ENCODE measurements around the gene GLI2. TPM values are rescaled to one million over a fixed set of nuclear protein-coding genes. Genes with fewer than 3 reads are reported as not detected.
A peak's percentile ranks its signal among the peaks of the same experiment; 100 is the strongest.

The GLI2 gene
- total and polyA plus RNA-seq, 2 experiments from 2014 or later: 2.0 to 13.8 TPM

DNA sequence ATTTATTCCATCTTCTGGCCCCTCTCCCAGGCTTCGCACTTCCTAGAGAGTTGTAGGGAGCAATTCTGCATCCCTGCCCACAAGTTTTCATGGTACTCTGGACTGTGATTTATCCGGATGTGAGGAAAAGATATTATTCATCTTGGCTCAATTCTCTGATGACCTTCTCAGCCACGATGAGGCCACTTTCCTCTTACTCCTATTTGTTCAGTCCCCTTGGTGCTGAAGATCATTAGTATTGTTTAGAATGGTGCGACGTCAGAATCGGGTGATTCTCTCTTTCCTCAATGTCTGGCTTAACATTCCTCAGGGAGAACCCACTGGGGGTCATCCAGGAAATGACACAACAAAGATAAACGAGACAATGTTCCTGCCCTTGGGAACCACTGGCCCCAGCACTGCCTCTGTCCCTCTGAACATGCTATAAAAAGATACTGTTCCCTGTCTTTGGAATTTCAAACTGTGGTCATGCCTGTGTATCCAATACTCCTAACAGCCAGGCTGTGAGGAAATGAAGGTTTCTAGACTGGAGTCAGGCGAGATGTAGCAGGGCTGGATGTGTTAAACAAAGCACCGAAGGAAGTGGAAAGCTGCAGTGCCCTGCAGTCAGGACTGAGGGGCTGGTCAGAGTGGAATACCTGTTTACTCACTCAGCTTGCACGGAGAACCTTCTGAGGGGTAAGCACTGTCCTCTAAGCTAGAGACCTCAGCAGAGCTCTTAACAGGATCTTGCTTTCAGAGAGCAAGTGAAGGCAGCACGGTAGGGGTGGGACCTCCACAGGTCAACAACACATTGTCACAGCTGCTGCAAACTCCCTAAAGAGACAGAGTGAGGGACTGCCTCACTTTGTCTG is 12.9 kb upstream of the GLI2 start:
- Histone ChIP-seq H3K4me3 (no peak overlapping the region), H3K27ac (peak overlapping the region; percentile 8), H3K4me1 (ENCODE audit: low read depth) (peaks cover 5% of the 10 kb centered on the region), H3K9me3 (ENCODE audit: low read depth) (no peaks in the 10 kb centered on the region), H3K27me3 (no peaks in the 10 kb centered on the region), H3K36me3 (no peaks in the 10 kb centered on the region)
- TF ChIP-seq, protein P1, sequence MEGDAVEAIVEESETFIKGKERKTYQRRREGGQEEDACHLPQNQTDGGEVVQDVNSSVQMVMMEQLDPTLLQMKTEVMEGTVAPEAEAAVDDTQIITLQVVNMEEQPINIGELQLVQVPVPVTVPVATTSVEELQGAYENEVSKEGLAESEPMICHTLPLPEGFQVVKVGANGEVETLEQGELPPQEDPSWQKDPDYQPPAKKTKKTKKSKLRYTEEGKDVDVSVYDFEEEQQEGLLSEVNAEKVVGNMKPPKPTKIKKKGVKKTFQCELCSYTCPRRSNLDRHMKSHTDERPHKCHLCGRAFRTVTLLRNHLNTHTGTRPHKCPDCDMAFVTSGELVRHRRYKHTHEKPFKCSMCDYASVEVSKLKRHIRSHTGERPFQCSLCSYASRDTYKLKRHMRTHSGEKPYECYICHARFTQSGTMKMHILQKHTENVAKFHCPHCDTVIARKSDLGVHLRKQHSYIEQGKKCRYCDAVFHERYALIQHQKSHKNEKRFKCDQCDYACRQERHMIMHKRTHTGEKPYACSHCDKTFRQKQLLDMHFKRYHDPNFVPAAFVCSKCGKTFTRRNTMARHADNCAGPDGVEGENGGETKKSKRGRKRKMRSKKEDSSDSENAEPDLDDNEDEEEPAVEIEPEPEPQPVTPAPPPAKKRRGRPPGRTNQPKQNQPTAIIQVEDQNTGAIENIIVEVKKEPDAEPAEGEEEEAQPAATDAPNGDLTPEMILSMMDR (IDR thresholded peaks at IDR 0.05; ENCODE audit: low read depth, low read length): no peak
- peak in 1 of 2 donors; percentile 68 for DNase-seq (ENCODE audit: low read depth in 1 of 2, low spot score in 1 of 2)

DNA sequence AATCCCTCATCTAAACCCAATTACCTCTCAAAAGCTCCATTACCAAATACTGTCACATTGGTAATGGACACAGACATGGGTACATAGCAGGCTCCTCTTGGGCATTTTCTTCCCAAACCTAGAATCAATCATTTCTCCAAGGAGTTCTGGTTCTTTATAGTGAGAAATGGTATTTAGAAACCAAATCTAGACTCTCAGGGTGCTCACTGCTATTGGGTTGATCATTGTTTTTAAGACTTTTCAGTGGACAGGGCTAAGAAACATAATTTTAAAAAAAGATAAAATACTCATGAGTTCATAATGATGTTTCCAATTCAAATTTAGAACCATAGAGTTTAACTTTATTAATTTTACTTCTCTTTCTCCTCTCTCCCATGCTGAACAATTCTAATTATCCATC is 9.4 kb upstream of the GLI2 start:
- no peaks in the 10 kb centered on the region for H3K27me3 ChIP-seq
- peaks cover 15% of the 10 kb centered on the region for H3K4me1 ChIP-seq (ENCODE audit: low read depth)
- H3K27ac ChIP-seq: no peak overlapping the region
- H3K36me3 ChIP-seq: no peaks in the 10 kb centered on the region
- DNase-seq (ENCODE audit: low read depth in 1 of 2, low spot score in 1 of 2): no peak
- no peak overlapping the region for H3K4me3 ChIP-seq
- H3K9me3 ChIP-seq (ENCODE audit: low read depth): no peaks in the 10 kb centered on the region
- TF ChIP-seq, protein P1 (IDR thresholded peaks at IDR 0.05; ENCODE audit: low read depth, low read length): no peak

DNA sequence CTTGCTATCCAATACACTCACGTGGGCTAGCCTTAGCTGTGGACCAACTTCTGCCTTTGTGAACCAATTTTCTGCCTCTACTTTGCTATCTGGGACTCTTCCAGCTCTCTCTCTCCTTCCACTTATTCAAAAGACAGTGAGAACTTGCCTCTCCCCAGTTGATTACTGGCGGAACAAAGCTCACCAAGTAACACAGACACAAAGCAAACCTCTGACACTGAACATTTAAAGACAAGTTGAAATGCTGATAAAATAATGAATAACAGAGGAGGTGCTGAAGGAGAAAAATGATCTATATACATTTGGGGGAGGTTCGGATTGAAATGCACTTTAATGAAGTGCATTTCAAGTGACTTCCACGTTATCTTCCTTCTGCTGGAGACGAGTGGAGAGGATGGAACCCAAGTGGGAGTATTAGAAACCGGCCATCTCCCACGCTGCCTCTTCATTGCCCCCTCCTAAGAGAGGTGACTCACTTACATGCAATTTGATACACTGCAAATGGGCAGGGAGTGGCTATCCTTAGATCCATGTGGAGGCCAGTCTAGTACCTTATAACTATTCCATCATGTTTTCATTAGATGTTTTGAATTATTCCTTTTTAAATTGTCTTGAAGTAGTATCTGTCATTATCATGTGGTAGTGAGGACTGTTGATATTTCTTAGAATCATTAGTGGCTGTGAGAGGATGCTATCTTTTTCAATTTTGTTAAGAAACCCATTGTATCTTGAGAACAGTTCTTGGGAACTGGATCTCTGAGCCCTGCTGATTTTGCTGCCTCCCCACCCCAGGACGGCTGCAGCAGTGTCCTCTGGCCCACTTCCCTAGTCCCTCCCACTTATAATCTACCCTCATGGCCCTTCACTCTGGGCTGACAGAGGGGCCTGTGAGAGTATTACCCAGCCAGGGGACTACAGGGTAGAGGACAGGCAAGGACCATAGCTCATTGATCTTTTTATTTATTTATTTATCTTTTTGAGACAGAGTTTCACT is 6.0 kb upstream of the GLI2 start:
- H3K4me3 ChIP-seq: no peak overlapping the region
- H3K27ac ChIP-seq: peak overlapping the region; percentile 50
- H3K27me3 ChIP-seq: no peaks in the 10 kb centered on the region
- no peaks in the 10 kb centered on the region for H3K9me3 ChIP-seq (ENCODE audit: low read depth)
- TF ChIP-seq, protein P1 (IDR thresholded peaks at IDR 0.05; ENCODE audit: low read depth, low read length): no peak
- H3K4me1 ChIP-seq (ENCODE audit: low read depth): peaks cover 10% of the 10 kb centered on the region
- DNase-seq (ENCODE audit: low read depth in 1 of 2, low spot score in 1 of 2): peak; percentile 67 to 89
- no peaks in the 10 kb centered on the region for H3K36me3 ChIP-seq

DNA sequence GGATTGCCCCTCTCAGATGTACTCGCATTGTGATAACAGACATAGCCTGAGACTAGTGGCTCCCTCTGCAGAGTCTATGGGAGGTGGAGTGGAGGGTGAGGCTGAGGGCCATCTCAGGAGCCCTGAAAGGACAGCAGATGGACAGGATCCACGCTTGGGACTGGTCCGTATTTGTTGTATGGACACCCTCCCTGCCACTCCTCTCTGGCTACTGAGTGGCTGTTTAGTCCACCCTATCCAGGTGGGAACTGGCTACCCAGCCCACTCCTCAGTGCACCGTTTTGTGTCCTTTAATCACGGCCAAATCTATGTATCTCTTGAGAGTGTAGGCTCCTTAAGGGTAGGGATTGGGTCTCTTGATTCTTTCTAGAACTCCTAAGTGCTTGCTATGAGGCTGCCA is 4.5 kb upstream of the GLI2 start:
- DNase-seq (ENCODE audit: low read depth in 1 of 2, low spot score in 1 of 2): no peak
- Histone ChIP-seq H3K4me1 (ENCODE audit: low read depth) (peaks cover 13% of the 10 kb centered on the region), H3K36me3 (no peaks in the 10 kb centered on the region), H3K9me3 (ENCODE audit: low read depth) (no peaks in the 10 kb centered on the region), H3K4me3 (no peak overlapping the region), H3K27me3 (peaks cover 2% of the 10 kb centered on the region), H3K27ac (no peak overlapping the region)
- TF ChIP-seq, protein P1 (IDR thresholded peaks at IDR 0.05; ENCODE audit: low read depth, low read length): no peak

DNA sequence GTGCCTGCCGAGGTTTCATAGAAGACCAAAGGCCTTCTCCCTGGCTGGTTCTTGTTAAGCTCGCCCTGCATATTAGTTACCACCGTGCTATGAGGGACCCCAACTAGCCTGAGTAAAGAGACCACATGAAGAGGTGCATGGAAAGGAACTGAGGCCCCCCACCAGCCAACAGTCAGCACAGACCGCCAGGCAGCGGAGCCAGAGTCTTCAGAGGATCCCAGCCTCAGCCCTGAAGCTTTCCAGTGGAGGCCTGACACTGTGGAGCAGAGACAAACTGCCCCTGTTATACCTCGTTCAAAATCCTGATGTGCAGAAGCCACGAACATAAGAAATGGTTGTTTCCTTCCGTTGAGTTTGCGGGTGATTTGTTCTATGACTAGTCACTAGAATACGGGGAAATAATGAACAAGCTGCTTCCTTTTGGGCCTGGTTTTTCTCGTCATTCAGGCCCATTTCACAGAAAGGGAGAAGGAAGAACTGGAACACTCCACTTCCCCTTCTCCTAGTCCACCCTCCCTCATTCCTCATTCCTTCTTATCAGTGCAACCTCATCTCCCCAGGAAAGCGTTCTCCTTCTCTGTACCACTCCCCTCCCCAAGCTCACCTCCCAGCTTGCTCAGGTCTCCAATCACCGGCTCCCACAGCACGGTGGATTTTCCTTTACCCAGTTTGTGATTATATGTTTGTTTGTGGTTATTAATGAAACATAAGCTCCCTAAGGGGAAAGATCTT is 3.0 kb upstream of the GLI2 start:
- Histone ChIP-seq H3K4me1 (ENCODE audit: low read depth) (peaks cover 18% of the 10 kb centered on the region), H3K4me3 (no peak overlapping the region), H3K27me3 (peaks cover 2% of the 10 kb centered on the region), H3K36me3 (no peaks in the 10 kb centered on the region), H3K9me3 (ENCODE audit: low read depth) (no peaks in the 10 kb centered on the region), H3K27ac (no peak overlapping the region)
- DNase-seq (ENCODE audit: low read depth in 1 of 2, low spot score in 1 of 2): no peak
- TF ChIP-seq, protein P1 (IDR thresholded peaks at IDR 0.05; ENCODE audit: low read depth, low read length): no peak

Measured in cardiac muscle cell (in vitro differentiated cells and primary cell).